ENCODE data around the gene PLXNA2.
A peak's percentile ranks its signal among the peaks of the same experiment; 100 is the strongest.

The PLXNA2 gene

GRCh38 chr1:208212893-208213292 is 31.3 kb downstream of the PLXNA2 start:
- Histone ChIP-seq H3K36me3 (ENCODE audit: control insufficient read depth, insufficient read depth, low read length) (peaks cover 8% of the 10 kb centered on the region), H3K4me3 (ENCODE audit: low read length) (no peak overlapping the region), H3K4me2 (ENCODE audit: low read length) (no peak overlapping the region), H3K27ac (ENCODE audit: low read depth, low read length) (no peak overlapping the region), H2BK5ac (ENCODE audit: low read length) (no peak overlapping the region), H2BK15ac (replicated peaks; ENCODE audit: low read depth) (no peak overlapping the region), H3K4me1 (ENCODE audit: control insufficient read depth, low read depth, low read length) (peaks cover 19% of the 10 kb centered on the region), H3K23ac (ENCODE audit: low read length) (no peak overlapping the region), H3K79me1 (ENCODE audit: low read length) (peaks cover 17% of the 10 kb centered on the region), H4K8ac (ENCODE audit: low read depth, low read length) (no peak overlapping the region), H3K9ac (ENCODE audit: low read length) (no peak overlapping the region), H3K56ac (ENCODE audit: low read length) (no peak overlapping the region), H3K4ac (ENCODE audit: low read depth, low read length) (no peak overlapping the region), H2AK5ac (ENCODE audit: low read length) (no peak overlapping the region), H3K79me2 (ENCODE audit: control insufficient read depth, insufficient read depth, low read length) (peaks cover 9% of the 10 kb centered on the region), H3K18ac (ENCODE audit: low read length) (no peak overlapping the region), H4K5ac (ENCODE audit: low read length) (no peak overlapping the region), H3K27me3 (ENCODE audit: insufficient read depth, low read length, poor library complexity) (no peaks in the 10 kb centered on the region), H2BK120ac (ENCODE audit: low read depth, low read length) (no peak overlapping the region)
- no peak for DNase-seq
- WGBS (ENCODE audit: extremely low coverage, insufficient coverage, low lambda C conversion rate) = no CpG with 5 or more reads among the region's 1 CpG

GRCh38 chr1:208211921-208212843 is 32.0 kb downstream of the PLXNA2 start:
- no peak overlapping the region for H3K27ac ChIP-seq (ENCODE audit: low read depth, low read length)

GRCh38 chr1:208209896-208210589 is 34.1 kb downstream of the PLXNA2 start:
- no peak for DNase-seq
- Histone ChIP-seq H3K79me2 (ENCODE audit: control insufficient read depth, insufficient read depth, low read length) (peaks cover 9% of the 10 kb centered on the region), H2BK120ac (ENCODE audit: low read depth, low read length) (no peak overlapping the region), H3K36me3 (ENCODE audit: control insufficient read depth, insufficient read depth, low read length) (peaks cover 9% of the 10 kb centered on the region), H3K56ac (ENCODE audit: low read length) (peak overlapping the region; percentile 51), H3K23ac (ENCODE audit: low read length) (no peak overlapping the region), H2AK5ac (ENCODE audit: low read length) (peak overlapping the region; percentile 78), H3K27ac (ENCODE audit: low read depth, low read length) (peak overlapping the region; percentile 14), H3K4me2 (ENCODE audit: low read length) (no peak overlapping the region), H3K4me3 (ENCODE audit: low read length) (no peak overlapping the region), H3K9ac (ENCODE audit: low read length) (no peak overlapping the region), H3K4ac (ENCODE audit: low read depth, low read length) (no peak overlapping the region), H3K18ac (ENCODE audit: low read length) (peak overlapping the region; percentile 6), H3K79me1 (ENCODE audit: low read length) (peaks cover 16% of the 10 kb centered on the region), H4K8ac (ENCODE audit: low read depth, low read length) (no peak overlapping the region), H3K4me1 (ENCODE audit: control insufficient read depth, low read depth, low read length) (peaks cover 27% of the 10 kb centered on the region), H2BK5ac (ENCODE audit: low read length) (peak overlapping the region; percentile 56), H3K27me3 (ENCODE audit: insufficient read depth, low read length, poor library complexity) (no peaks in the 10 kb centered on the region), H4K5ac (ENCODE audit: low read length) (no peak overlapping the region), H2BK15ac (replicated peaks; ENCODE audit: low read depth) (no peak overlapping the region)
- no CpG with 5 or more reads among the region's 9 CpGs for WGBS (ENCODE audit: extremely low coverage, insufficient coverage, low lambda C conversion rate)

More at GRCh38 chr1:208211921-208212843, 32.0 kb downstream of the PLXNA2 start:
- no peak overlapping the region for H3K18ac ChIP-seq (ENCODE audit: low read length)
- H3K27me3 ChIP-seq (ENCODE audit: insufficient read depth, low read length, poor library complexity) = no peaks in the 10 kb centered on the region
- no peak overlapping the region for H4K5ac ChIP-seq (ENCODE audit: low read length)
- H3K79me2 ChIP-seq (ENCODE audit: control insufficient read depth, insufficient read depth, low read length) = peaks cover 9% of the 10 kb centered on the region
- no peak overlapping the region for H2AK5ac ChIP-seq (ENCODE audit: low read length)
- no peak for DNase-seq
- H3K79me1 ChIP-seq (ENCODE audit: low read length) = peaks cover 21% of the 10 kb centered on the region
- peaks cover 13% of the 10 kb centered on the region for H3K36me3 ChIP-seq (ENCODE audit: control insufficient read depth, insufficient read depth, low read length)
- no peak overlapping the region for H2BK5ac ChIP-seq (ENCODE audit: low read length)
- no CpG with 5 or more reads among the region's 8 CpGs for WGBS (ENCODE audit: extremely low coverage, insufficient coverage, low lambda C conversion rate)
- peaks cover 24% of the 10 kb centered on the region for H3K4me1 ChIP-seq (ENCODE audit: control insufficient read depth, low read depth, low read length)
- H3K4ac ChIP-seq (ENCODE audit: low read depth, low read length) = no peak overlapping the region
- H4K8ac ChIP-seq (ENCODE audit: low read depth, low read length) = no peak overlapping the region
- no peak overlapping the region for H2BK15ac ChIP-seq (replicated peaks; ENCODE audit: low read depth)
- no peak overlapping the region for H2BK120ac ChIP-seq (ENCODE audit: low read depth, low read length)
- no peak overlapping the region for H3K23ac ChIP-seq (ENCODE audit: low read length)
- H3K4me2 ChIP-seq (ENCODE audit: low read length) = no peak overlapping the region
- no peak overlapping the region for H3K9ac ChIP-seq (ENCODE audit: low read length)
- peak overlapping the region; percentile 27 for H3K56ac ChIP-seq (ENCODE audit: low read length)
- no peak overlapping the region for H3K4me3 ChIP-seq (ENCODE audit: low read length)

GRCh38 chr1:208209286-208209685 is 34.9 kb downstream of the PLXNA2 start:
- H4K8ac ChIP-seq (ENCODE audit: low read depth, low read length) = no peak overlapping the region
- H4K5ac ChIP-seq (ENCODE audit: low read length) = no peak overlapping the region
- peak; percentile 96 for DNase-seq
- peaks cover 31% of the 10 kb centered on the region for H3K4me1 ChIP-seq (ENCODE audit: control insufficient read depth, low read depth, low read length)
- H3K79me1 ChIP-seq (ENCODE audit: low read length) = peaks cover 16% of the 10 kb centered on the region
- no peak overlapping the region for H3K4ac ChIP-seq (ENCODE audit: low read depth, low read length)
- peak overlapping the region; percentile 4 for H3K4me2 ChIP-seq (ENCODE audit: low read length)
- no peak overlapping the region for H2AK5ac ChIP-seq (ENCODE audit: low read length)
- H3K27me3 ChIP-seq (ENCODE audit: insufficient read depth, low read length, poor library complexity) = no peaks in the 10 kb centered on the region
- no peak overlapping the region for H3K9ac ChIP-seq (ENCODE audit: low read length)
- peaks cover 9% of the 10 kb centered on the region for H3K79me2 ChIP-seq (ENCODE audit: control insufficient read depth, insufficient read depth, low read length)
- WGBS (ENCODE audit: extremely low coverage, insufficient coverage, low lambda C conversion rate) = no CpG with 5 or more reads among the region's 3 CpGs
- H3K27ac ChIP-seq (ENCODE audit: low read depth, low read length) = peak overlapping the region; percentile 31
- H2BK5ac ChIP-seq (ENCODE audit: low read length) = peak overlapping the region; percentile 79
- H3K36me3 ChIP-seq (ENCODE audit: control insufficient read depth, insufficient read depth, low read length) = peaks cover 9% of the 10 kb centered on the region
- peak overlapping the region; percentile 43 for H3K56ac ChIP-seq (ENCODE audit: low read length)
- H2BK15ac ChIP-seq (replicated peaks; ENCODE audit: low read depth) = no peak overlapping the region
- no peak overlapping the region for H3K4me3 ChIP-seq (ENCODE audit: low read length)
- no peak overlapping the region for H3K23ac ChIP-seq (ENCODE audit: low read length)
- H3K18ac ChIP-seq (ENCODE audit: low read length) = peak overlapping the region; percentile 16
- H2BK120ac ChIP-seq (ENCODE audit: low read depth, low read length) = no peak overlapping the region

GRCh38 chr1:208208132-208208487 is 36.1 kb downstream of the PLXNA2 start:
- H3K4me1 ChIP-seq (ENCODE audit: control insufficient read depth, low read depth, low read length) = peaks cover 28% of the 10 kb centered on the region
- no peak overlapping the region for H3K9ac ChIP-seq (ENCODE audit: low read length)
- H3K4ac ChIP-seq (ENCODE audit: low read depth, low read length) = no peak overlapping the region
- H3K27ac ChIP-seq (ENCODE audit: low read depth, low read length) = no peak overlapping the region
- H3K18ac ChIP-seq (ENCODE audit: low read length) = peak overlapping the region; percentile 31
- no peak for DNase-seq
- H3K56ac ChIP-seq (ENCODE audit: low read length) = no peak overlapping the region
- H3K27me3 ChIP-seq (ENCODE audit: insufficient read depth, low read length, poor library complexity) = no peaks in the 10 kb centered on the region
- no peak overlapping the region for H2BK5ac ChIP-seq (ENCODE audit: low read length)
- H4K5ac ChIP-seq (ENCODE audit: low read length) = no peak overlapping the region
- no peak overlapping the region for H2BK15ac ChIP-seq (replicated peaks; ENCODE audit: low read depth)
- H3K36me3 ChIP-seq (ENCODE audit: control insufficient read depth, insufficient read depth, low read length) = peaks cover 9% of the 10 kb centered on the region
- H4K8ac ChIP-seq (ENCODE audit: low read depth, low read length) = no peak overlapping the region
- H2AK5ac ChIP-seq (ENCODE audit: low read length) = no peak overlapping the region
- peaks cover 14% of the 10 kb centered on the region for H3K79me1 ChIP-seq (ENCODE audit: low read length)
- no peak overlapping the region for H3K23ac ChIP-seq (ENCODE audit: low read length)
- H2BK120ac ChIP-seq (ENCODE audit: low read depth, low read length) = no peak overlapping the region
- no peak overlapping the region for H3K4me2 ChIP-seq (ENCODE audit: low read length)
- H3K4me3 ChIP-seq (ENCODE audit: low read length) = no peak overlapping the region
- peaks cover 9% of the 10 kb centered on the region for H3K79me2 ChIP-seq (ENCODE audit: control insufficient read depth, insufficient read depth, low read length)

All from mesendoderm (in vitro differentiated cells).